Measurements from ENCODE around the gene NPC1L1. TPM values are rescaled to one million over a fixed set of nuclear protein-coding genes. Genes with fewer than 3 reads are reported as not detected.

The NPC1L1 gene
- total RNA-seq, 2 donors from 2014 or later = 0.52 TPM; not detected in 1

DNA sequence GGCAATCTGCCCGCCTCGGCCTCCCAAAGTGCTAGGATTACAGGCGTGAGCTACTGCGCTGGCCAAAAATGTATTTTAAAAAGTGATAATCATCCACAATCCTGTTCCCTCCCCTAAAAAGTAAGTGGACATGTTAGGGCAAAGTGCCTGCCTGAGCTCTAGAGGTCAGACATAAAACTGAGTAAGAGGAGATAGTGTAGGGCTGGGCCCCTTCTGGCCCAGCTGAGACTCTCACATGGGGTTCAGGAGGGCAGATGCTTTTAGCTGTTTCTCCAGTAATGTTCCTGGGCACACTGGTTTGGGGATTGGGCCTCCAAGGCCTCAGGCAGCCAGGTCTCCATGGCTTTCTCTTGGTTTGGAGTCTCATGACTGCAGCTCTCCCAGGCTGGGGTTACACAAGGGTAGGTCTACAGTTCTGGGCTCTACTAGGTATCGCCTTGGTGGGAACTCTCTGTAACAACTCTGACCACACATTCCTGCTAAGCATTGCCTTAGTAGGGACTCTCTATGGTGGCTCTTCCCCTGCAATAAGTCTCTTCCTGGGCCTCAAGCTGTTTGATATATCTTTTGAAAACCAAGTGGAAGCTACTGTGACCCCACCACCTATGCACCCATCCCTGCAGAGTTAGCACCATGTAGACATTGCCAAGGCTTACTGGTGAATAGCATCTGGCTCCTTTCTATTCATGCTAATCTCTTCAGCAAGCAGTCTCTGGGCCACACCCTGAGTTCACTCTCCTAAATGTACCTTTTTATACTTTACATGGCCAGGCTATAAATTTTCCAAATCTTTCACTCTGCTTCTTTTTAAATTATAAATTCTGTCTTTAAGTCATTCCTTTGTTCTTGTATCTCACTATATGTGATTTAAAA is 43.7 kb downstream of the NPC1L1 start:
- ATAC-seq = no peak
- intact Hi-C loops (cut with DNase I) = no loop called here

DNA sequence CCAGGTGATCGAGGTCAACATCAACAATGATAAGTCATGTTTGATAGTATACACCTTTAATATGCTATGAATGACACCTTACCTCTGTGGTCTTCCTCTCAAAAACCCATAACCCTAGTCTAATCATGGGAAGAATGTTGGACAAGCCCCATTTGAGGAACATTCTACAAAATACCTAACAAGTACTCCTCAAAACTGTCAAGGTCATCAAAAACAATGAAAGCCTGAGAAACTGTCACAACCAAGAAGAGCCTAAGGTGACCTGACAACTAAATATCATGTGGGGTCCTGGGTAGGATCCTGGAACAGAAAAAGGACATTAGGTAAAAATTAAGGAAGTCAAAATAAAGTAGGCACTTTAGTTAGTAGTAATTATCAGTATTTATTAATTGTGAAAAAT is 44.7 kb downstream of the NPC1L1 start:
- Histone ChIP-seq H3K36me3 (replicated peaks in 1 of 2; ENCODE audit: insufficient read depth in 1 of 2, low read depth in 2 of 2) (no peaks in the 10 kb centered on the region), H3K4me3 (no peak overlapping the region), H3K27ac (no peak overlapping the region), H3K4me1 (no peaks in the 10 kb centered on the region), H3K27me3 (no peaks in the 10 kb centered on the region), H3K9me3 (no peaks in the 10 kb centered on the region)
- DNase-seq (no peak), ATAC-seq (no peak)
- WGBS, 2 donors = 65 to 88% methylated on average over 1 of the region's 1 CpG
- TF ChIP-seq, protein P1, sequence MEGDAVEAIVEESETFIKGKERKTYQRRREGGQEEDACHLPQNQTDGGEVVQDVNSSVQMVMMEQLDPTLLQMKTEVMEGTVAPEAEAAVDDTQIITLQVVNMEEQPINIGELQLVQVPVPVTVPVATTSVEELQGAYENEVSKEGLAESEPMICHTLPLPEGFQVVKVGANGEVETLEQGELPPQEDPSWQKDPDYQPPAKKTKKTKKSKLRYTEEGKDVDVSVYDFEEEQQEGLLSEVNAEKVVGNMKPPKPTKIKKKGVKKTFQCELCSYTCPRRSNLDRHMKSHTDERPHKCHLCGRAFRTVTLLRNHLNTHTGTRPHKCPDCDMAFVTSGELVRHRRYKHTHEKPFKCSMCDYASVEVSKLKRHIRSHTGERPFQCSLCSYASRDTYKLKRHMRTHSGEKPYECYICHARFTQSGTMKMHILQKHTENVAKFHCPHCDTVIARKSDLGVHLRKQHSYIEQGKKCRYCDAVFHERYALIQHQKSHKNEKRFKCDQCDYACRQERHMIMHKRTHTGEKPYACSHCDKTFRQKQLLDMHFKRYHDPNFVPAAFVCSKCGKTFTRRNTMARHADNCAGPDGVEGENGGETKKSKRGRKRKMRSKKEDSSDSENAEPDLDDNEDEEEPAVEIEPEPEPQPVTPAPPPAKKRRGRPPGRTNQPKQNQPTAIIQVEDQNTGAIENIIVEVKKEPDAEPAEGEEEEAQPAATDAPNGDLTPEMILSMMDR (IDR thresholded peaks at IDR 0.05) = no peak
- TF ChIP-seq POLR2A (IDR thresholded peaks at IDR 0.05) = no peak
- intact Hi-C loops (cut with DNase I) = no loop called here

More for the DNA sequence above, 43.7 kb downstream of the NPC1L1 start:
- no peak for DNase-seq
- TF ChIP-seq, protein P1 (IDR thresholded peaks at IDR 0.05) = no peak
- TF ChIP-seq POLR2A (IDR thresholded peaks at IDR 0.05) = no peak
- Histone ChIP-seq H3K27ac (no peak overlapping the region), H3K36me3 (replicated peaks in 1 of 2; ENCODE audit: insufficient read depth in 1 of 2, low read depth in 2 of 2) (no peaks in the 10 kb centered on the region), H3K9me3 (no peaks in the 10 kb centered on the region), H3K27me3 (no peaks in the 10 kb centered on the region), H3K4me1 (no peaks in the 10 kb centered on the region), H3K4me3 (no peak overlapping the region)
- 80 to 86% methylated on average over 5 of the region's 5 CpGs for WGBS, 2 donors

DNA sequence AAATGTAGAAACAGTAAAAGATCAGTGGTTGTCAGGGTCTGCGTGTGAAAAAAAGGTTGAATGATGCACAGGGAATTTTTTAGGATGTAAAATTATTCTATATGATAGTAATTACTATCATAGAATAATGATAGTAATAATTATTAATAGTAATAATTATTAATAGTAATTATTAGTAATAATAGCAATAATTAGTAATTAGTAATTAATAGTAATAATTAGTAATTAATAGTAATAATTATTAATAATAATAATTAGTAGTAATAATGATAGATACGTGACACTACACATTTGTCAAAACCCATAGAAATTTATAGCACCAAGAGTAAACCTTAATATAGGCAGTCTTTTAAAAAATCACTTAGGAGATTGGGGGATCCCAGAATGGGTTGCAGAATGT is 46.2 kb downstream of the NPC1L1 start:
- no peak for ATAC-seq
- Histone ChIP-seq H3K9me3 (no peaks in the 10 kb centered on the region), H3K27ac (no peak overlapping the region), H3K27me3 (no peaks in the 10 kb centered on the region), H3K4me1 (no peaks in the 10 kb centered on the region), H3K36me3 (replicated peaks in 1 of 2; ENCODE audit: insufficient read depth in 1 of 2, low read depth in 2 of 2) (no peaks in the 10 kb centered on the region), H3K4me3 (no peak overlapping the region)
- intact Hi-C loops (cut with DNase I) = no loop called here
- TF ChIP-seq, protein P1 (IDR thresholded peaks at IDR 0.05) = no peak
- no peak for TF ChIP-seq POLR2A (IDR thresholded peaks at IDR 0.05)
- no peak for DNase-seq
- WGBS, 2 donors = 66 to 78% methylated on average over 2 of the region's 2 CpGs

DNA sequence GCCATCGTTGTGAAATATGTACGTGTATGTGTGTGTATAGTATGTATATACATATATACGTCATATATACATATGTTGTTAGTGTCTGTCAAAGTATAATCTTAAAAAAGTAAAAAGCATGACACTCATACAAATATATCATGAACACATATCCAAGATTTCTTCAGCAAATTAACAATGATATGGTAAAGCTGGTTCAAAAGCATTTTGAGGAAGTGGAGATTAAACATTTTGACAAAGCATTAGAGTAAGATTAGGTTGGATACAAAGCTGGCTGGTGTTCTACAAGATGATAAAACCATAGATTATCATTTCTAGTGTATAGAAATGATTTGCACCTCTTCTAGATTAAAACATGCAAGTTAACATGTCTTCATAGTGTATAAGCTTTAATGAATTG is 49.9 kb downstream of the NPC1L1 start:
- Histone ChIP-seq H3K27me3 (no peaks in the 10 kb centered on the region), H3K27ac (peak overlapping the region; percentile 81 to 99 (median 97)), H3K4me1 (peaks cover 34% of the 10 kb centered on the region), H3K9me3 (no peaks in the 10 kb centered on the region), H3K36me3 (replicated peaks in 1 of 2; ENCODE audit: insufficient read depth in 1 of 2, low read depth in 2 of 2) (no peaks in the 10 kb centered on the region), H3K4me3 (peak overlapping the region; percentile 86 to 98)
- ATAC-seq (no peak), DNase-seq (no peak)
- 4 to 5% methylated on average over 3 of the region's 3 CpGs for WGBS, 2 donors
- TF ChIP-seq, protein P1 (IDR thresholded peaks at IDR 0.05) = no peak
- no peak for TF ChIP-seq POLR2A (IDR thresholded peaks at IDR 0.05)
- intact Hi-C loops (cut with DNase I) = no loop called here
